HepG2 (cell line): Measurements from ENCODE around the gene CDR2L. TPM values are rescaled to one million over a fixed set of nuclear protein-coding genes. Genes with fewer than 3 reads are reported as not detected.

ENCODE experiments used
- ADNP ChIP-seq: sonication (generic); formaldehyde crosslinking; IDR thresholded peaks from 2 replicates; pipeline ENCODE4 v1.4.0; 2020; ENCODE audit warnings: missing genetic modification reagents
- GABPA ChIP-seq, 2 experiments: IDR thresholded peaks; 2 replicates each; pipeline ENCODE4 v1.6.1; 2011 to 2016; ENCODE audit warnings: low read depth in 2 of 2, low read length in 1 of 2, missing biosample characterization in 1 of 2, missing genetic modification characterization in 1 of 2
- HNF4G ChIP-seq, 2 experiments: sonication (generic) in 1 of 2; formaldehyde crosslinking in 1 of 2; IDR thresholded peaks; 2 replicates each; pipeline versions ENCODE4 v1.4.0 to v1.6.1; 2011 to 2020; ENCODE audit warnings: borderline replicate concordance in 2 of 2, low read depth in 2 of 2, mild to moderate bottlenecking in 2 of 2, low read length in 1 of 2, missing genetic modification reagents in 1 of 2, moderate library complexity in 1 of 2
- KLF16 ChIP-seq, 2 experiments: sonication (generic) in 1 of 2; formaldehyde crosslinking in 1 of 2; IDR thresholded peaks; 2 replicates each; pipeline versions ENCODE4 v1.6.1 to v1.8.0; 2016 to 2023; ENCODE audit warnings: missing genetic modification reagents in 2 of 2, missing compliant biosample characterization in 1 of 2
- KLF6 ChIP-seq: IDR thresholded peaks from 2 replicates; pipeline ENCODE4 v1.8.0; 2016; ENCODE audit warnings: missing biosample characterization, missing genetic modification reagents
- MIXL1 ChIP-seq: IDR thresholded peaks from 2 replicates; pipeline ENCODE4 v1.6.1; 2016
- PTBP1 ChIP-seq: fragments of 200-400 bp; formaldehyde crosslinking; IDR thresholded peaks from 2 replicates; pipeline ENCODE4 v1.6.1; 2018; ENCODE audit warnings: low read length, low read depth; ENCODE audit not compliant: poor library complexity, severe bottlenecking
- REXO4 ChIP-seq: sonication (generic); formaldehyde crosslinking; IDR thresholded peaks from 2 replicates; pipeline ENCODE4 v1.8.0; 2022; ENCODE audit warnings: missing genetic modification reagents, mild to moderate bottlenecking, borderline replicate concordance
- RFXAP ChIP-seq: sonication (generic); formaldehyde crosslinking; IDR thresholded peaks from 2 replicates; pipeline ENCODE4 v1.4.0; 2020; ENCODE audit warnings: missing genetic modification reagents, borderline replicate concordance
- SMC3 ChIP-seq: IDR thresholded peaks from 2 replicates; pipeline ENCODE4 v1.6.1; 2011; ENCODE audit warnings: low read length, improper control_type of control experiment
- SNRNP70 ChIP-seq: fragments of 200-400 bp; formaldehyde crosslinking; IDR thresholded peaks from 2 replicates; pipeline ENCODE4 v1.6.1; 2017; ENCODE audit warnings: mild to moderate bottlenecking, low read depth, low read length, moderate library complexity
- U2AF2 ChIP-seq: fragments of 200-400 bp; formaldehyde crosslinking; IDR thresholded peaks from 2 replicates; pipeline ENCODE4 v1.6.1; 2017; ENCODE audit warnings: low read depth, mild to moderate bottlenecking, low read length
- ZBTB42 ChIP-seq: sonication (generic); formaldehyde crosslinking; IDR thresholded peaks from 2 replicates; pipeline ENCODE4 v1.5.0; 2020; ENCODE audit warnings: mild to moderate bottlenecking, missing genetic modification reagents
- ZNF275 ChIP-seq: sonication (generic); formaldehyde crosslinking; IDR thresholded peaks from 2 replicates; pipeline ENCODE4 v1.8.0; 2022; ENCODE audit warnings: missing genetic modification reagents, mild to moderate bottlenecking, inconsistent platforms, borderline replicate concordance
- ZNF282 ChIP-seq: fragments of 450-650 bp; IDR thresholded peaks from 2 replicates; pipeline ENCODE4 v1.6.1; 2018; ENCODE audit not compliant: partially characterized antibody
- ZNF460 ChIP-seq: sonication (generic); formaldehyde crosslinking; IDR thresholded peaks from 2 replicates; pipeline ENCODE4 v1.5.1; 2020; ENCODE audit warnings: missing genetic modification reagents, mild to moderate bottlenecking, borderline replicate concordance
- ZNF547 ChIP-seq: sonication (generic); formaldehyde crosslinking; IDR thresholded peaks from 2 replicates; pipeline ENCODE4 v1.5.1; 2020; ENCODE audit warnings: mild to moderate bottlenecking, missing genetic modification reagents
- ZNF574 ChIP-seq: sonication (generic); formaldehyde crosslinking; IDR thresholded peaks from 2 replicates; pipeline ENCODE4 v1.4.0; 2020; ENCODE audit warnings: missing genetic modification reagents
- ZNF7 ChIP-seq: IDR thresholded peaks from 2 replicates; pipeline ENCODE4 v1.6.1; 2016; ENCODE audit warnings: missing biosample characterization, missing genetic modification reagents
- ZNF770 ChIP-seq: sonication (generic); formaldehyde crosslinking; IDR thresholded peaks from 2 replicates; pipeline ENCODE4 v1.5.0; 2020; ENCODE audit warnings: mild to moderate bottlenecking, missing genetic modification reagents
- ZNF891 ChIP-seq: sonication (generic); formaldehyde crosslinking; IDR thresholded peaks from 2 replicates; pipeline ENCODE4 v1.5.0; 2020; ENCODE audit warnings: mild to moderate bottlenecking, missing genetic modification reagents
- polyA plus RNA-seq, 8 experiments: library from polyadenylated mRNA; depleted of rRNA in 3 of 8; stranded (reverse) in 7 of 8; unstranded in 1 of 8; fragments of >200 nt; fragmentation: Illumina TruSeq in 4 of 8; extraction: Trizol in 4 of 8; gene quantifications; 2 replicates each; pipeline versions ENCODE4 v1.2.1 to v1.2.3, GENCODE V29; 2011 to 2016; ENCODE audit warnings: low read depth in 4 of 8, missing spikeins in 1 of 8, mixed read lengths in 1 of 8; ENCODE audit not compliant: insufficient read depth in 1 of 8
- total RNA-seq, 5 experiments: library from RNA; depleted of rRNA; stranded (reverse); fragments of >200 nt; fragmentation: Illumina TruSeq; extraction: Trizol; gene quantifications; 2 replicates each; pipeline ENCODE4 v1.2.3, GENCODE V29; 2016; ENCODE audit warnings: low read depth in 1 of 5
- TF ChIP-seq, protein P1 (sequence below): sonication (generic); formaldehyde crosslinking; IDR thresholded peaks from 2 replicates; pipeline ENCODE4 v1.5.1; 2020; ENCODE audit warnings: missing genetic modification reagents, mild to moderate bottlenecking, borderline replicate concordance

Gene CDR2L
- total and polyA plus RNA-seq, 2 of the 13 experiments (the other 11 are each of a cell fraction or from before 2014, with no cell fraction given): 1.9 to 2.1 TPM

- TF ChIP-seq REXO4 (CRISPR knock-in tag) (no peak), ZNF282 (no peak), ZNF891 (CRISPR knock-in tag) (peak; percentile 66; the same call in 1 of the 2 replicates), ZNF547 (CRISPR knock-in tag) (peak; percentile 97), KLF16 (CRISPR knock-in tag; IDR thresholded peaks at IDR 0.05) (peak; percentile 63 to 93; a peak in 2 of 4 replicates), HNF4G (IDR thresholded peaks at IDR 0.05; ENCODE audit: borderline replicate concordance, low read depth, low read length) (no peak), HNF4G (CRISPR knock-in tag; IDR thresholded peaks at IDR 0.05; ENCODE audit: borderline replicate concordance, low read depth) (peak; percentile 52; the same call in 1 of the 2 replicates), KLF6 (CRISPR knock-in tag) (peak; percentile 87), ADNP (CRISPR knock-in tag) (no peak), ZNF460 (CRISPR knock-in tag) (no peak), ZNF574 (CRISPR knock-in tag) (peak; percentile 89), ZNF275 (CRISPR knock-in tag) (peak; percentile 83), ZNF770 (peak; percentile 80), RFXAP (CRISPR knock-in tag) (peak; percentile 80; the same call in 1 of the 2 replicates), SMC3 (no peak), GABPA (IDR thresholded peaks at IDR 0.05; ENCODE audit: low read depth, low read length) (peak; percentile 74), GABPA (CRISPR knock-in tag; IDR thresholded peaks at IDR 0.05; ENCODE audit: low read depth) (peak; percentile 81), SNRNP70 (no peak), PTBP1 (peak; percentile 37), U2AF2 (no peak), ZBTB42 (CRISPR knock-in tag) (peak; percentile 95), MIXL1 (no peak), ZNF7 (CRISPR knock-in tag) (no peak)
- TF ChIP-seq, protein P1, sequence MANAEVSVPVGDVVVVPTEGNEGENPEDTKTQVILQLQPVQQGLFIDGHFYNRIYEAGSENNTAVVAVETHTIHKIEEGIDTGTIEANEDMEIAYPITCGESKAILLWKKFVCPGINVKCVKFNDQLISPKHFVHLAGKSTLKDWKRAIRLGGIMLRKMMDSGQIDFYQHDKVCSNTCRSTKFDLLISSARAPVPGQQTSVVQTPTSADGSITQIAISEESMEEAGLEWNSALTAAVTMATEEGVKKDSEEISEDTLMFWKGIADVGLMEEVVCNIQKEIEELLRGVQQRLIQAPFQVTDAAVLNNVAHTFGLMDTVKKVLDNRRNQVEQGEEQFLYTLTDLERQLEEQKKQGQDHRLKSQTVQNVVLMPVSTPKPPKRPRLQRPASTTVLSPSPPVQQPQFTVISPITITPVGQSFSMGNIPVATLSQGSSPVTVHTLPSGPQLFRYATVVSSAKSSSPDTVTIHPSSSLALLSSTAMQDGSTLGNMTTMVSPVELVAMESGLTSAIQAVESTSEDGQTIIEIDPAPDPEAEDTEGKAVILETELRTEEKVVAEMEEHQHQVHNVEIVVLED: peak; percentile 88
Observed at GRCh38 chr17:74981979-74982662, 5.3 kb upstream of the CDR2L start (continued).
